MM.1S (cell line): ENCODE data around the gene SYPL2.
"Not testable (repeated sequence)": the region's sequence is repeated elsewhere in the genome, so short reads cannot be mapped to it uniquely, and the experiment has no call there.

Experiments used
- DNase-seq: peaks from one replicate; pipeline ENCODE4 v3.0.0-alpha.2; 2015
- H2AFZ ChIP-seq: fragments of 300-600 bp; sonication (generic); 2 replicates; pipeline ENCODE4 v1.6.0; 2016; ENCODE audit warnings: antibody characterized with exemption, low read length
- H3F3A ChIP-seq: fragments of 300-600 bp; sonication (generic); 2 replicates; pipeline ENCODE4 v1.6.1; 2016; ENCODE audit warnings: mild to moderate bottlenecking, antibody characterized with exemption, low read length, moderate library complexity, mixed read lengths; ENCODE audit not compliant: insufficient read depth
- H3K27ac ChIP-seq: fragments of 300-600 bp; sonication (generic); 2 replicates; pipeline ENCODE4 v1.5.1; 2016; ENCODE audit warnings: mild to moderate bottlenecking, low read length
- H3K27me3 ChIP-seq: fragments of 300-600 bp; sonication (generic); replicated peaks from 2 replicates; pipeline ENCODE4 v1.6.0; 2016; ENCODE audit warnings: low read length; ENCODE audit not compliant: insufficient read depth
- H3K36me3 ChIP-seq: fragments of 300-600 bp; sonication (generic); replicated peaks from 2 replicates; pipeline ENCODE4 v1.6.1; 2016; ENCODE audit warnings: mild to moderate bottlenecking, low read length, mixed read lengths; ENCODE audit not compliant: insufficient read depth
- H3K4me1 ChIP-seq: fragments of 300-600 bp; sonication (generic); 2 replicates; pipeline ENCODE4 v1.6.1; 2016; ENCODE audit warnings: low read length, mixed read lengths
- H3K4me2 ChIP-seq: fragments of 300-600 bp; sonication (generic); 2 replicates; pipeline ENCODE4 v1.6.0; 2016; ENCODE audit warnings: low read depth, low read length
- H3K4me3 ChIP-seq: fragments of 300-600 bp; sonication (generic); 2 replicates; pipeline ENCODE4 v1.5.1; 2016; ENCODE audit warnings: low read length, mixed read lengths
- H3K79me2 ChIP-seq: fragments of 300-600 bp; sonication (generic); 2 replicates; pipeline ENCODE4 v1.6.1; 2016; ENCODE audit warnings: mixed run types, low read length, mixed read lengths
- H3K9ac ChIP-seq: fragments of 300-600 bp; sonication (generic); 2 replicates; pipeline ENCODE4 v1.6.1; 2016; ENCODE audit warnings: low read length, mixed read lengths
- H3K9me2 ChIP-seq: fragments of 300-600 bp; sonication (generic); replicated peaks from 2 replicates; pipeline ENCODE4 v1.6.1; 2016; ENCODE audit warnings: mild to moderate bottlenecking, low read length, mixed read lengths; ENCODE audit not compliant: insufficient read depth
- H3K9me3 ChIP-seq: fragments of 300-600 bp; sonication (generic); replicated peaks from 2 replicates; pipeline ENCODE4 v1.6.1; 2016; ENCODE audit warnings: mild to moderate bottlenecking, low read length, mixed read lengths; ENCODE audit not compliant: insufficient read depth
- H4K20me1 ChIP-seq: fragments of 300-600 bp; sonication (generic); 2 replicates; pipeline ENCODE4 v1.6.1; 2016; ENCODE audit warnings: mild to moderate bottlenecking, low read length, moderate library complexity, mixed read lengths; ENCODE audit not compliant: insufficient read depth
- CTCF ChIP-seq: fragments of 300-600 bp; sonication (generic); IDR thresholded peaks from 2 replicates; pipeline ENCODE4 v1.5.1; 2016; ENCODE audit warnings: antibody characterized with exemption, low read length, mixed read lengths
- EZH2 ChIP-seq: fragments of 300-600 bp; sonication (generic); optimal IDR thresholded peaks from 2 replicates; pipeline ENCODE3; 2017; ENCODE audit warnings: low read depth, mild to moderate bottlenecking, antibody characterized with exemption, low read length, mixed read lengths
- EZH2phosphoT487 ChIP-seq: fragments of 300-600 bp; sonication (generic); IDR thresholded peaks from 2 replicates; pipeline ENCODE4 v1.6.1; 2018; ENCODE audit warnings: antibody characterized with exemption, low read length

The SYPL2 gene

GRCh38 chr1:109468903-109469302, 2.6 kb downstream of the SYPL2 start:
- no peak for TF ChIP-seq CTCF
- TF ChIP-seq EZH2phosphoT487 = no peak
- Histone ChIP-seq H3K4me2 (no peak overlapping the region), H3K27me3 (peaks cover 27% of the 10 kb centered on the region), H3K9ac (no peak overlapping the region), H4K20me1 (no peaks in the 10 kb centered on the region), H3K27ac (no peak overlapping the region), H3K36me3 (no peaks in the 10 kb centered on the region), H3K9me3 (no peaks in the 10 kb centered on the region), H3K4me1 (no peaks in the 10 kb centered on the region), H3K4me3 (no peak overlapping the region), H2AFZ (no peak overlapping the region), H3K9me2 (no peaks in the 10 kb centered on the region), H3K79me2 (no peaks in the 10 kb centered on the region), H3F3A (no peaks in the 10 kb centered on the region)
- no peak for DNase-seq

GRCh38 chr1:109470245-109470644, 3.9 kb downstream of the SYPL2 start:
- Histone ChIP-seq H3K9ac (no peak overlapping the region), H3K4me1 (no peaks in the 10 kb centered on the region), H3F3A (no peaks in the 10 kb centered on the region), H3K27me3 (peaks cover 33% of the 10 kb centered on the region), H3K79me2 (no peaks in the 10 kb centered on the region), H3K4me3 (no peak overlapping the region), H3K27ac (no peak overlapping the region), H3K4me2 (no peak overlapping the region), H4K20me1 (no peaks in the 10 kb centered on the region), H3K9me3 (no peaks in the 10 kb centered on the region), H3K36me3 (no peaks in the 10 kb centered on the region), H3K9me2 (no peaks in the 10 kb centered on the region), H2AFZ (no peak overlapping the region)
- no peak for DNase-seq
- TF ChIP-seq EZH2phosphoT487 (no peak), EZH2 (no peak), CTCF (no peak)

- Histone ChIP-seq H3K27me3 (peaks cover 41% of the 10 kb centered on the region), H4K20me1 (no peaks in the 10 kb centered on the region), H3K36me3 (no peaks in the 10 kb centered on the region)
These were observed 6.4 kb downstream of the SYPL2 start for GRCh38 chr1:109472779-109473178.

GRCh38 chr1:109473284-109474057, 7.1 kb downstream of the SYPL2 start:
- H3F3A ChIP-seq, H3K27ac ChIP-seq, H2AFZ ChIP-seq, H3K9me2 ChIP-seq, H3K4me3 ChIP-seq, H3K9ac ChIP-seq, H4K20me1 ChIP-seq, H3K9me3 ChIP-seq, DNase-seq, H3K4me1 ChIP-seq, H3K36me3 ChIP-seq, H3K79me2 ChIP-seq, H3K4me2 ChIP-seq: not testable (repeated sequence)
- H3K27me3 ChIP-seq = peaks cover 40% of the 10 kb centered on the region

More at GRCh38 chr1:109472779-109473178, 6.4 kb downstream of the SYPL2 start:
- TF ChIP-seq CTCF (no peak), EZH2phosphoT487 (no peak), EZH2 (no peak)
- no peaks in the 10 kb centered on the region for H3K9me3 ChIP-seq
- H3K27ac ChIP-seq = no peak overlapping the region
- DNase-seq = no peak
- H3F3A ChIP-seq = no peaks in the 10 kb centered on the region
- H3K4me1 ChIP-seq = no peaks in the 10 kb centered on the region
- no peak overlapping the region for H3K9ac ChIP-seq
- no peaks in the 10 kb centered on the region for H3K9me2 ChIP-seq
- no peak overlapping the region for H2AFZ ChIP-seq
- no peak overlapping the region for H3K4me3 ChIP-seq
- no peak overlapping the region for H3K4me2 ChIP-seq
- H3K79me2 ChIP-seq = no peaks in the 10 kb centered on the region
